BJ (cell line): Measurements from ENCODE around the gene SAT2. TPM values are rescaled to one million over a fixed set of nuclear protein-coding genes. Genes with fewer than 3 reads are reported as not detected.
"Not testable (repeated sequence)": the region's sequence is repeated elsewhere in the genome, so short reads cannot be mapped to it uniquely, and the experiment has no call there.

Source experiments
- CTCF ChIA-PET: fragments of 350-600 bp; formaldehyde crosslinking; extraction: SDS; loops from one replicate; lab custom pipeline; 2021; ENCODE audit warnings: antibody characterized with exemption, inconsistent platforms; lab: Yijun Ruan, JAX
- POLR2A ChIA-PET: fragments of 300-600 bp; sonication (Branson Sonifier 250); formaldehyde crosslinking; extraction: SDS; loops from one replicate; lab custom pipeline; 2021; ENCODE audit warnings: antibody characterized with exemption; lab: Charles Lee
- DNase-seq: peaks from one replicate; pipeline ENCODE4 v3.0.0-alpha.2; 2011; ENCODE audit warnings: low read depth
- H3K27me3 ChIP-seq: 2 replicates; pipeline ENCODE4 v1.6.0; 2011; ENCODE audit warnings: low read length; ENCODE audit not compliant: control insufficient read depth, insufficient read depth
- H3K36me3 ChIP-seq: 2 replicates; pipeline ENCODE4 v1.5.1; 2011; ENCODE audit warnings: low read length; ENCODE audit not compliant: control insufficient read depth, insufficient read depth
- H3K4me3 ChIP-seq: 2 replicates; pipeline ENCODE4 v1.5.1; 2011; ENCODE audit warnings: low read depth, mild to moderate bottlenecking, control low read depth, low read length
- CTCF ChIP-seq: IDR thresholded peaks from 2 replicates; pipeline ENCODE4 v1.5.1; 2011; ENCODE audit warnings: low read depth, mild to moderate bottlenecking, control low read depth, inconsistent platforms, low read length, moderate library complexity; ENCODE audit not compliant: insufficient read depth
- polyA plus RNA-seq: library from polyadenylated mRNA; depleted of rRNA; stranded (reverse); fragments of >200 nt; gene quantifications from 2 replicates; pipeline ENCODE4 v1.2.3, GENCODE V29; 2011

The SAT2 gene
- polyA plus RNA-seq, 1 experiment: 33.9 TPM

- H3K36me3 ChIP-seq: peaks cover 5% of the 10 kb centered on the region
- H3K4me3 ChIP-seq: peak overlapping the region; percentile 65
- H3K27me3 ChIP-seq: no peaks in the 10 kb centered on the region
- no peak for TF ChIP-seq CTCF
- no peak for DNase-seq
- POLR2A ChIA-PET: interaction anchor here (0.8 kb wide), 1 partner anchor 74 kb away, joined by 6 read pairs; the partner anchor contains the start of genes TP53 and WRAP53
- CTCF ChIA-PET: interaction anchor here (0.6 to 1.9 kb wide), 5 partner anchors 13 to 30 kb away, joined by 3 to 9 read pairs (median 4); no protein-coding TSS in a partner anchor
These were observed 13.7 kb downstream of the SAT2 start for GRCh38 chr17:7613769-7614424.

GRCh38 chr17:7612294-7612640 is 15.4 kb downstream of the SAT2 start:
- DNase-seq: no peak
- no peak for TF ChIP-seq CTCF
- H3K36me3 ChIP-seq: peaks cover 5% of the 10 kb centered on the region
- no peak overlapping the region for H3K4me3 ChIP-seq
- H3K27me3 ChIP-seq: no peaks in the 10 kb centered on the region
- POLR2A ChIA-PET: no interaction called here
- CTCF ChIA-PET: interaction anchor here (0.9 to 1.5 kb wide), 3 partner anchors 18 to 76 kb away, joined by 4 to 7 read pairs (median 5); partner anchors contain the start of genes SOX15, TP53 and WRAP53

- CTCF ChIA-PET: interaction anchor here (0.9 to 1.5 kb wide), 5 partner anchors 18 to 76 kb away, joined by 4 to 7 read pairs (median 5); partner anchors contain the start of genes SOX15, TP53 and WRAP53
- no peak for DNase-seq
- POLR2A ChIA-PET: no interaction called here
- Histone ChIP-seq H3K36me3 (peaks cover 5% of the 10 kb centered on the region), H3K4me3 (no peak overlapping the region), H3K27me3 (no peaks in the 10 kb centered on the region)
- TF ChIP-seq CTCF: no peak
These were observed 15.9 kb downstream of the SAT2 start for GRCh38 chr17:7611635-7612293.

- ChIA-PET CTCF (interaction anchor here (1.0 to 1.5 kb wide), 3 partner anchors 22 to 77 kb away, joined by 3 to 5 read pairs (median 4); partner anchors contain the start of gene TP53), POLR2A (no interaction called here)
- DNase-seq: no peak
- H3K27me3 ChIP-seq: no peaks in the 10 kb centered on the region
- H3K4me3 ChIP-seq: no peak overlapping the region
- no peak for TF ChIP-seq CTCF
- H3K36me3 ChIP-seq: peaks cover 5% of the 10 kb centered on the region
These were observed 17.0 kb downstream of the SAT2 start for GRCh38 chr17:7610641-7611040.

GRCh38 chr17:7606280-7606679 is 21.3 kb downstream of the SAT2 start:
- CTCF ChIA-PET: interaction anchor here (3.5 kb wide), 1 partner anchor 16 kb away, joined by 11 read pairs; the partner anchor contains the start of gene SOX15
- Histone ChIP-seq H3K27me3 (no peaks in the 10 kb centered on the region), H3K4me3 (no peak overlapping the region), H3K36me3 (peaks cover 16% of the 10 kb centered on the region)
- POLR2A ChIA-PET: no interaction called here
- TF ChIP-seq CTCF: no peak
- no peak for DNase-seq

- H3K36me3 ChIP-seq: peaks cover 30% of the 10 kb centered on the region
- DNase-seq, H3K4me3 ChIP-seq, H3K27me3 ChIP-seq, POLR2A ChIA-PET, CTCF ChIA-PET: not testable (repeated sequence)
These were observed 30.1 kb downstream of the SAT2 start for GRCh38 chr17:7597561-7597960.
